ENCODE measurements around the gene CLSTN3. TPM values are rescaled to one million over a fixed set of nuclear protein-coding genes. Genes with fewer than 3 reads are reported as not detected.

Gene CLSTN3
- total and polyA plus RNA-seq, 10 of the 15 experiments (the other 5 are each of a cell fraction or from before 2014, with no cell fraction given), result 0.09 to 35.9 (median 11.3) TPM

DNA sequence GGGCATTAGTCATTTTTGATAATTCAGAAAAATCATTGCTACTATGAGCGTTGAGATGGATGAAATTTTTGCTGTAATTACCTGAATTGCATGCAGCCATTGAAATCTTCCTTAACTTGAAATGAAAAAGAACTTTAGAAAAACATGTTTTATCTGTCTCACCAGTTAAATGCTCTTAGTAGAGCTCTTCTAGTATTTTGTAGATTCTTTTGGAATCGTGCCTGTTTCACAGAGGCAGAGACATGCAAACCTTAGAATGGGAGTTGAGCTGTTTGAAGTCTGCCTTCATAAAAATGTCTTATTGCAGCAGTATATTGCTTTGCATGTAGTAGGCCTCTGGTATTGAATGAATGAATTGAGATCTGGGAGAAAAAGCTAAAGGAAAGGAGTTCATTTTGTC lies 63.5 kb downstream of the CLSTN3 start:
- no peaks in the 10 kb centered on the region for H3K27me3 ChIP-seq (replicated peaks in 1 of 2; ENCODE audit: control insufficient read depth in 2 of 2, insufficient read depth in 2 of 2, low read length in 1 of 2)
- no peak overlapping the region for H3K9ac ChIP-seq (ENCODE audit: control insufficient read depth, insufficient read depth, low read length)
- H3K79me2 ChIP-seq (ENCODE audit: control insufficient read depth, insufficient read depth, low read length), result peaks cover 6% of the 10 kb centered on the region
- no peaks in the 10 kb centered on the region for H3K36me3 ChIP-seq (ENCODE audit: control insufficient read depth in 2 of 2, insufficient read depth in 2 of 2, low read length in 1 of 2)
- CTCF ChIA-PET, result interaction anchor here (0.8 to 1.3 kb wide), 2 partner anchors 51 to 71 kb away, joined by 3 read pairs; no protein-coding TSS in a partner anchor
- H3K4me3 ChIP-seq, result no peak overlapping the region
- POLR2A ChIA-PET, result interaction anchor here (0.7 to 0.9 kb wide), 2 partner anchors 10 to 12 kb away, joined by 3 to 4 read pairs; no protein-coding TSS in a partner anchor
- no peaks in the 10 kb centered on the region for H4K20me1 ChIP-seq (ENCODE audit: control insufficient read depth, insufficient read depth)
- TF ChIP-seq ATF7 (IDR thresholded peaks at IDR 0.05; ENCODE audit: low read depth), result no peak
- no peak for FAIRE-seq
- ATAC-seq, result no peak
- no peak overlapping the region for H3K27ac ChIP-seq (ENCODE audit: control insufficient read depth, insufficient read depth)
- no peaks in the 10 kb centered on the region for H3K9me3 ChIP-seq (replicated peaks; ENCODE audit: control insufficient read depth, insufficient read depth, low read length)
- H2AFZ ChIP-seq (ENCODE audit: control insufficient read depth, low read depth, low read length), result no peak overlapping the region
- no TSS peak for BruUV-seq (replicated peaks)
- WGBS (ENCODE audit: insufficient coverage, insufficient replicate concordance, low lambda C conversion rate, missing lambda C conversion rate), result 94% methylated on average over 2 of the region's 2 CpGs
- DNase-seq (ENCODE audit: low read depth, low spot score), result no peak
- SMC1A ChIA-PET (ENCODE audit: uncharacterized antibody, unreplicated experiment), result interaction anchor here (0.7 to 1.1 kb wide), 4 partner anchors 27 to 225 kb away, joined by 3 to 4 read pairs (median 3); no protein-coding TSS in a partner anchor
- no peak overlapping the region for H3K4me2 ChIP-seq (ENCODE audit: control insufficient read depth, insufficient read depth)
- 0 out of 2 replicates have a peak, but pooled peaks cover 3% of the 10 kb centered on the region for H3K4me1 ChIP-seq (ENCODE audit: control insufficient read depth, insufficient read depth, low read length)
- RAD21 ChIA-PET (ENCODE audit: unreplicated experiment), result no interaction called here
- intact Hi-C loops (cut with micrococcal nuclease; ENCODE audit: unreplicated experiment) (no loop called here), in situ Hi-C loops (cut with MboI) (no loop called here)

DNA sequence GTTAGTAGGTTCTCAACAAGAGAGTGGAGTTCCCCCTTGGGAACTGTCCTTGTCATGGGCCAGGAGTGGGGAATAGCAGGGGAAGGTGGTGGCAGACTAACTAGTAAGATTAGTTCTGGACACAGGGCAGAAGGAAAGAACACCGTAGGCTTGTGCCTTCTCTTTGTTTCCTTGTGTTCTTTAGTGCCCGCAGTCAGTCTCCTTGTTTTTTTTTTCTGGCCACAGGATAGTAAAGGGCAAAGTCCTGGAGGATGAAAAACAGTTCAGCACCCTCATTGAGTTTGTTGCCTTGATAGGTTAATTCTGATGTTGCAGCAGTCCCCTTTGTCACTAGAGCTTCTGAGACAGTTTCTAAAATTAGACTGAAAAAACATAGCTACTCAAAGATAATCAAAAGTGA lies 67.7 kb downstream of the CLSTN3 start:
- FAIRE-seq, result no peak
- ATAC-seq, result no peak
- H3K4me1 ChIP-seq (ENCODE audit: control insufficient read depth, insufficient read depth, low read length), result no peaks in the 10 kb centered on the region
- no peak overlapping the region for H2AFZ ChIP-seq (ENCODE audit: control insufficient read depth, low read depth, low read length)
- H3K79me2 ChIP-seq (ENCODE audit: control insufficient read depth, insufficient read depth, low read length), result no peaks in the 10 kb centered on the region
- H3K9me3 ChIP-seq (replicated peaks; ENCODE audit: control insufficient read depth, insufficient read depth, low read length), result no peaks in the 10 kb centered on the region
- ChIA-PET CTCF (interaction anchor here (0.6 kb wide), 1 partner anchor 181 kb away, joined by 3 read pairs; no protein-coding TSS in a partner anchor), SMC1A (ENCODE audit: uncharacterized antibody, unreplicated experiment) (no interaction called here), POLR2A (no interaction called here), RAD21 (ENCODE audit: unreplicated experiment) (no interaction called here)
- no peak overlapping the region for H3K4me3 ChIP-seq
- no peak overlapping the region for H3K9ac ChIP-seq (ENCODE audit: control insufficient read depth, insufficient read depth, low read length)
- in situ Hi-C loops (cut with MboI) (no loop called here), intact Hi-C loops (cut with micrococcal nuclease; ENCODE audit: unreplicated experiment) (no loop called here)
- no peak overlapping the region for H3K27ac ChIP-seq (ENCODE audit: control insufficient read depth, insufficient read depth)
- no peak for DNase-seq (ENCODE audit: low read depth, low spot score)
- peaks cover 5 to 14% of the 10 kb centered on the region in 2 experiments; a peak in 3 of 4 replicates for H3K36me3 ChIP-seq (ENCODE audit: control insufficient read depth in 2 of 2, insufficient read depth in 2 of 2, low read length in 1 of 2)
- H3K27me3 ChIP-seq (replicated peaks in 1 of 2; ENCODE audit: control insufficient read depth in 2 of 2, insufficient read depth in 2 of 2, low read length in 1 of 2), result no peaks in the 10 kb centered on the region
- H4K20me1 ChIP-seq (ENCODE audit: control insufficient read depth, insufficient read depth), result no peaks in the 10 kb centered on the region
- no peak overlapping the region for H3K4me2 ChIP-seq (ENCODE audit: control insufficient read depth, insufficient read depth)
- 95% methylated on average over 2 of the region's 2 CpGs for WGBS (ENCODE audit: insufficient coverage, insufficient replicate concordance, low lambda C conversion rate, missing lambda C conversion rate)
- no TSS peak for BruUV-seq (replicated peaks)
- TF ChIP-seq JUNB (IDR thresholded peaks at IDR 0.05), result no peak
- TF ChIP-seq TCF12 (IDR thresholded peaks at IDR 0.05; ENCODE audit: low read depth, low read length), result no peak
- no peak for TF ChIP-seq KAT2A (conservative IDR thresholded peaks at IDR 0.05; ENCODE audit: control insufficient read depth, low read depth, low read length)
- no peak for TF ChIP-seq CBFB (IDR thresholded peaks at IDR 0.05; ENCODE audit: low read depth)
- TF ChIP-seq, protein P1, sequence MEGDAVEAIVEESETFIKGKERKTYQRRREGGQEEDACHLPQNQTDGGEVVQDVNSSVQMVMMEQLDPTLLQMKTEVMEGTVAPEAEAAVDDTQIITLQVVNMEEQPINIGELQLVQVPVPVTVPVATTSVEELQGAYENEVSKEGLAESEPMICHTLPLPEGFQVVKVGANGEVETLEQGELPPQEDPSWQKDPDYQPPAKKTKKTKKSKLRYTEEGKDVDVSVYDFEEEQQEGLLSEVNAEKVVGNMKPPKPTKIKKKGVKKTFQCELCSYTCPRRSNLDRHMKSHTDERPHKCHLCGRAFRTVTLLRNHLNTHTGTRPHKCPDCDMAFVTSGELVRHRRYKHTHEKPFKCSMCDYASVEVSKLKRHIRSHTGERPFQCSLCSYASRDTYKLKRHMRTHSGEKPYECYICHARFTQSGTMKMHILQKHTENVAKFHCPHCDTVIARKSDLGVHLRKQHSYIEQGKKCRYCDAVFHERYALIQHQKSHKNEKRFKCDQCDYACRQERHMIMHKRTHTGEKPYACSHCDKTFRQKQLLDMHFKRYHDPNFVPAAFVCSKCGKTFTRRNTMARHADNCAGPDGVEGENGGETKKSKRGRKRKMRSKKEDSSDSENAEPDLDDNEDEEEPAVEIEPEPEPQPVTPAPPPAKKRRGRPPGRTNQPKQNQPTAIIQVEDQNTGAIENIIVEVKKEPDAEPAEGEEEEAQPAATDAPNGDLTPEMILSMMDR (IDR thresholded peaks at IDR 0.05 in 2 of 3, conservative IDR thresholded peaks at IDR 0.05 in 1 of 3; ENCODE audit: control insufficient read depth in 2 of 3, extremely low read depth in 1 of 3, insufficient read depth in 1 of 3, low read depth in 3 of 3, low read length in 3 of 3), result no peak
- TF ChIP-seq SMC3 (IDR thresholded peaks at IDR 0.05; ENCODE audit: borderline replicate concordance, low read length), result no peak
- no peak for TF ChIP-seq RBBP5 (conservative IDR thresholded peaks at IDR 0.05)
- TF ChIP-seq, protein P2, sequence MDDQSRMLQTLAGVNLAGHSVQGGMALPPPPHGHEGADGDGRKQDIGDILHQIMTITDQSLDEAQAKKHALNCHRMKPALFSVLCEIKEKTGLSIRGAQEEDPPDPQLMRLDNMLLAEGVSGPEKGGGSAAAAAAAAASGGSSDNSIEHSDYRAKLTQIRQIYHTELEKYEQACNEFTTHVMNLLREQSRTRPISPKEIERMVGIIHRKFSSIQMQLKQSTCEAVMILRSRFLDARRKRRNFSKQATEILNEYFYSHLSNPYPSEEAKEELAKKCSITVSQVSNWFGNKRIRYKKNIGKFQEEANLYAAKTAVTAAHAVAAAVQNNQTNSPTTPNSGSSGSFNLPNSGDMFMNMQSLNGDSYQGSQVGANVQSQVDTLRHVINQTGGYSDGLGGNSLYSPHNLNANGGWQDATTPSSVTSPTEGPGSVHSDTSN (IDR thresholded peaks at IDR 0.05; ENCODE audit: insufficient replicate concordance, low read depth, low read length), result no peak
- no peak for TF ChIP-seq EP300 (IDR thresholded peaks at IDR 0.05; ENCODE audit: borderline replicate concordance in 1 of 2, control insufficient read depth in 1 of 2, low read depth in 2 of 2, low read length in 2 of 2)
- TF ChIP-seq NFIC (IDR thresholded peaks at IDR 0.05; ENCODE audit: low read depth, low read length), result no peak
- no peak for TF ChIP-seq YBX1 (IDR thresholded peaks at IDR 0.05)
- no peak for TF ChIP-seq TCF7 (IDR thresholded peaks at IDR 0.05; ENCODE audit: borderline replicate concordance)
- TF ChIP-seq CBX5 (IDR thresholded peaks at IDR 0.05; ENCODE audit: low read depth), result no peak
